Small intestine (tissue), 7 donors: ENCODE data around the gene INSRR. TPM values are rescaled to one million over a fixed set of nuclear protein-coding genes. Genes with fewer than 3 reads are reported as not detected.

Experiments
- DNase-seq, 2 donors: peaks; one replicate each; pipeline versions ENCODE4 v3.0.0 to v3.0.0-alpha.2; 2013
- FAIRE-seq: peaks from 2 replicates; lab custom pipeline; 2012; peaks lifted over from hg19 to GRCh38; lab: Jason Lieb, UNC
- H3K27ac ChIP-seq, 3 donors: one replicate each; pipeline ENCODE4 v1.5.1; 2013; ENCODE audit warnings: low read length in 2 of 3, mild to moderate bottlenecking in 2 of 3, control low read depth in 1 of 3, inconsistent platforms in 1 of 3, low read depth in 1 of 3, moderate library complexity in 1 of 3
- H3K27me3 ChIP-seq, 3 donors: one replicate each; pipeline ENCODE4 v1.6.1; 2013; ENCODE audit warnings: low read length in 3 of 3, inconsistent platforms in 1 of 3; ENCODE audit not compliant: control insufficient read depth in 3 of 3, insufficient read depth in 3 of 3
- H3K36me3 ChIP-seq, 3 donors: one replicate each; pipeline ENCODE4 v1.6.1; 2013; ENCODE audit warnings: low read length in 3 of 3, inconsistent platforms in 1 of 3, low read depth in 1 of 3, mild to moderate bottlenecking in 1 of 3, moderate library complexity in 1 of 3; ENCODE audit not compliant: control insufficient read depth in 3 of 3, insufficient read depth in 2 of 3
- H3K4me1 ChIP-seq, 3 donors: one replicate each; pipeline ENCODE4 v1.6.1; 2013; ENCODE audit warnings: low read length in 2 of 3, inconsistent platforms in 1 of 3, low read depth in 1 of 3, mild to moderate bottlenecking in 1 of 3, moderate library complexity in 1 of 3; ENCODE audit not compliant: control insufficient read depth in 3 of 3, insufficient read depth in 2 of 3
- H3K4me3 ChIP-seq, 3 donors: one replicate each; pipeline ENCODE4 v1.5.1; 2013; ENCODE audit warnings: low read length in 3 of 3, control low read depth in 1 of 3, inconsistent platforms in 1 of 3, low read depth in 1 of 3, mild to moderate bottlenecking in 1 of 3, moderate library complexity in 1 of 3
- H3K9me3 ChIP-seq, 2 donors: one replicate each; pipeline ENCODE4 v1.6.1; 2013; ENCODE audit warnings: low read depth in 1 of 2, low read length in 1 of 2; ENCODE audit not compliant: control insufficient read depth in 2 of 2, insufficient read depth in 1 of 2
- WGBS, 3 donors: extraction: QIAGEN DNeasy Blood & Tissue Kit; methylation state at CpG; one replicate each; pipeline ENCODE4 v1.1.7; 2013; 5-methylcytosine and 5-hydroxymethylcytosine counted together
- polyA plus RNA-seq, 4 donors: library from polyadenylated mRNA; stranded (reverse) in 3 of 4; unstranded in 1 of 4; fragments of 200-250 nt in 3 of 4; fragments of 120-200 nt in 1 of 4; gene quantifications; one replicate each; pipeline versions ENCODE4 v1.2.1 to v1.2.3, GENCODE V29; 2013
- donor health status: healthy with polysubstance abuse.
- donor health status: control.
- donor health status: control.
- donor health status: Bipolar disorder and iron deficiency.
- donor health status: healthy.

INSRR gene
- polyA plus RNA-seq, 4 donors = 0.01 to 0.04 TPM; not detected in 2

DNA sequence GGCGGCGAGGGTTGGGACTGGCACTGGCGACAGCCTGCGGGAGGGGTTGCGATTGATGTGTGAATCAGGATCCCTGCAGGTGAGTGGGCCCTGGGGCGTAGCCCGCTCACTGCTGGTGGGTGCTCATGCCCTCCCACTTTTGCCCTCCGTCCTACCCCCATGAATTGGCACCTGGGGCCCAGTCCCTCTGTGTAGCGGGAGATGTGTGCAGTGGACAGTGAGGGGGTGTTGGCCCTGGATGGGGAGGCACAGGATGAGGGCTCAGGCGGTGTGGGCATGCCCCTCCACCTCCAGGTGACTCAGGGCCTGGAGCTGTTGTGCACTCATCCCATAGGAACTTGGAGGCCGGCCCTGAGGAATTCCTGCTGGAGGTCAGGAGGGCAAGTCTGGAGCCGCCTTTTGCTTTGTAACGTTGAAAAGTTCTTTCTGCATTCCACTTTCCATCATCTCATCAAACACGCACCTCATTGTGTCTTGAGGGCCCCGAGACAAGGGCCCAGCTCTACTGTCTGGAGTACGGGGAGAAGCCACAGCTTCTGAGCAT lies 37.6 kb upstream of the INSRR start:
- Histone ChIP-seq H3K36me3 (peaks cover 0 to 4% (median 0%) of the 10 kb centered on the region in 3 donors), H3K27ac (peak overlapping the region in 1 of 3 donors; percentile 55), H3K9me3 (peaks cover 0 to 2% of the 10 kb centered on the region in 2 donors), H3K4me1 (peaks cover 0 to 15% (median 0%) of the 10 kb centered on the region in 3 donors), H3K4me3 (no peak overlapping the region), H3K27me3 (peaks cover 2 to 72% (median 3%) of the 10 kb centered on the region in 3 donors)
- FAIRE-seq (no peak), DNase-seq (no peak)
- WGBS, 3 donors = 76 to 80% (median 78%) methylated on average over 16 of the region's 16 CpGs

DNA sequence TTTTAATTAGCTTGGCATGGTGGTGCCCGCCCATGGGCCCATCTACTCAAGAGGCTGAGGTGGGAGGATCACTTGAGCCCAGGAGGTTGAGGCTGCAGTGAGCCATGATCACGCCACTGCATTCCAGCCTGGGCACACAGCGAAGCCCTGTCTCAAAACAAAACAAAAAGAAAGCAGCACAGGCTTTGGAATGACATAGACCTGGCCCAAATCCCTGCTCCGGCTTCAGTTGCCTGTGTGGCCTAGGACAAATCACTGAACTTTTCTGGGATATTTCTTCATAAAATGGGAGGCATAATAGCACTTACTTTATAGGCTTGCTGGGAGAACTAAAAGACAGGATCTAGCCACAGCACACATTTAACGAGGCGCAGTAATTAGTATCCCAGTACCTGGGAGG lies 37.0 kb upstream of the INSRR start:
- H3K9me3 ChIP-seq = peaks cover 0 to 2% of the 10 kb centered on the region in 2 donors
- DNase-seq (no peak), FAIRE-seq (no peak)
- H3K4me1 ChIP-seq = peaks cover 0 to 15% (median 0%) of the 10 kb centered on the region in 3 donors
- no peak overlapping the region for H3K4me3 ChIP-seq
- peaks cover 2 to 72% (median 3%) of the 10 kb centered on the region in 3 donors for H3K27me3 ChIP-seq
- WGBS, 3 donors = 83 to 94% (median 91%) methylated on average over 6 of the region's 6 CpGs
- H3K27ac ChIP-seq = peak overlapping the region in 1 of 3 donors; percentile 30
- H3K36me3 ChIP-seq = peaks cover 0 to 4% (median 0%) of the 10 kb centered on the region in 3 donors

DNA sequence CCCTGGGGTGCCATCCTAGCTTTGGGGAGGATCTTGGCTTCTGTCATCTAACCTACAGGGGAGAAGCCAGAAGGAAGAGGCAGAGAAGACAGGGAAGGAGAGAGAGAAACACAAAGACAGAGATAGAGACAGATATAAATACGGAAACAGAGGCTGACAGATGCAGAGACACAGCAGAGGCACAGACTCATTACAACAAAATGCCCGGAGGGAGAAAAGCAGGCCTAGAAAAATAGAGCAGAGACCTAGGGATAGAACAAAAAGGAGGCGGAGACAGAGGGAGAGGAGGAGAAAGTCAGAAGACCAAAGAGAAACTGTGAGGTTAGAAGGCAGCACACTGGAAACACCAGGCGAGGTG lies 36.5 kb upstream of the INSRR start:
- Histone ChIP-seq H3K27ac (peak overlapping the region in 1 of 3 donors; percentile 86), H3K27me3 (peaks cover 2 to 69% (median 3%) of the 10 kb centered on the region in 3 donors), H3K4me1 (peaks cover 0 to 10% (median 0%) of the 10 kb centered on the region in 3 donors), H3K4me3 (no peak overlapping the region), H3K36me3 (peaks cover 0 to 4% (median 0%) of the 10 kb centered on the region in 3 donors), H3K9me3 (peaks cover 0 to 2% of the 10 kb centered on the region in 2 donors)
- FAIRE-seq (no peak), DNase-seq (no peak)
- WGBS, 3 donors = 71 to 85% (median 73%) methylated on average over 4 of the region's 4 CpGs

DNA sequence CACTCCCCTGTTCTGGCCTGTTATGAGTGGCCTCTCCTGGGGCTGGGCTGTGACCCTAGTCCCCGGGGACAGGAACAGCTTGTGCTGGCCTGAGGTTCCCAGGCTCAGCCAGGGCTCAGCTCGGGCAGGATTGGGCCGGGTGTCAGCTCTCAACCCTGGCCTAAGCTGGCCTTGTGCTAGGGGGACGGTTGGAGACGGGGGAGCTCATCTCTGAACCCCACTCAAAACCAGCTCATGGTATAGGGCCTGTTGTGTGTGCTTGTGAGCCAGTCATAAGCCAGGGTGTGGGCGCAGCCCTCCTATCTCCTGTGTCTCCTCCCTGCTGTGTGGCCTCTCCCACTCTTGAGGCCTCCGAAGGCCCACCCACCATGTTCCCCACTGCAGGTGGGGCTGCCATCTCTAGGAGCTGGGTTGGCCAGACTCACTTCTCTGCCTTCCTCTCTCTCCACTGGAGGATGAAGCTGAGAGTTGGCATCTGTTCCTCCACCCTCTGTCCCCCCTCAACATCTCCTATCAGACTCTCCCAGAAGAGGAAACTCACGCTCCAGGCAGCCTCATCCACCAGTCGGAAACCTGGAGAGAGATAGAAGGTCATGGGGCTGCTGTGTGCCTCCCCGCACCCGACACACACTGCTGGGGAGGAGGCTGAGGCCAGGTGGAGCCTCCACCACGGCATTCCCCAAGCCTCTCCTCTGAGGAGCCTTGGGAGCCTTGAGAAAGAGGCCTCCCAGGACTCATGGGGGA lies 36.0 kb upstream of the INSRR start:
- H3K4me3 ChIP-seq = peak overlapping the region in 1 of 3 donors; percentile 49
- 57 to 85% (median 74%) methylated on average over 12 of the region's 12 CpGs for WGBS, 3 donors
- FAIRE-seq (no peak), DNase-seq (no peak)
- peaks cover 0 to 4% (median 0%) of the 10 kb centered on the region in 3 donors for H3K36me3 ChIP-seq
- H3K4me1 ChIP-seq = peaks cover 0 to 8% (median 0%) of the 10 kb centered on the region in 3 donors
- peaks cover 0 to 2% of the 10 kb centered on the region in 2 donors for H3K9me3 ChIP-seq
- H3K27ac ChIP-seq = peak overlapping the region in 2 of 3 donors; percentile 75 to 86
- H3K27me3 ChIP-seq = peaks cover 2 to 67% (median 3%) of the 10 kb centered on the region in 3 donors

DNA sequence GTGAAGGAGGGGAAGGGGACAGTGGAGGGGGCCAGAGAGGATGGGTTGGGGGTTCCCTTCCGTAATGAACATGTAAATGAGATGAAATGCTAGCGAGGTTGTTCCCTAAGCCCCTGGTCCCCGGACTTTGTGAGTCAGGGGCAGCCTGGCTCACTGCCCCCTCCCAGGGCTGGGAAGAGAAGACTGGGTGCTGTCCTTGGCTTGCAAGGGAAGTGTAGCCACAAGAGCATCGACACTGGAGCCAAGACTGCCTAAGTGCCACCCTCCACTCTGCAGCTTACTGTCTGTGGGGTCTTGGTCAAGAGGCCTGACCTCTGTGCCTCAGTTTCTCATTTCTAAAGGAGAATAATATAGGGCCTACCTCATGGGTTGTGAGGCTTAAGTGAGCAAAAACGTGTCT lies 35.1 kb upstream of the INSRR start:
- Histone ChIP-seq H3K9me3 (peaks cover 0 to 2% of the 10 kb centered on the region in 2 donors), H3K27ac (peak overlapping the region; percentile 53 to 86 (median 75)), H3K36me3 (peaks cover 0 to 4% (median 0%) of the 10 kb centered on the region in 3 donors), H3K4me3 (peak overlapping the region in 1 of 3 donors; percentile 49), H3K4me1 (peaks cover 0 to 8% (median 0%) of the 10 kb centered on the region in 3 donors), H3K27me3 (peaks cover 2 to 64% (median 3%) of the 10 kb centered on the region in 3 donors)
- DNase-seq (no peak), FAIRE-seq (no peak)
- WGBS, 3 donors = 30 to 41% (median 32%) methylated on average over 5 of the region's 5 CpGs

DNA sequence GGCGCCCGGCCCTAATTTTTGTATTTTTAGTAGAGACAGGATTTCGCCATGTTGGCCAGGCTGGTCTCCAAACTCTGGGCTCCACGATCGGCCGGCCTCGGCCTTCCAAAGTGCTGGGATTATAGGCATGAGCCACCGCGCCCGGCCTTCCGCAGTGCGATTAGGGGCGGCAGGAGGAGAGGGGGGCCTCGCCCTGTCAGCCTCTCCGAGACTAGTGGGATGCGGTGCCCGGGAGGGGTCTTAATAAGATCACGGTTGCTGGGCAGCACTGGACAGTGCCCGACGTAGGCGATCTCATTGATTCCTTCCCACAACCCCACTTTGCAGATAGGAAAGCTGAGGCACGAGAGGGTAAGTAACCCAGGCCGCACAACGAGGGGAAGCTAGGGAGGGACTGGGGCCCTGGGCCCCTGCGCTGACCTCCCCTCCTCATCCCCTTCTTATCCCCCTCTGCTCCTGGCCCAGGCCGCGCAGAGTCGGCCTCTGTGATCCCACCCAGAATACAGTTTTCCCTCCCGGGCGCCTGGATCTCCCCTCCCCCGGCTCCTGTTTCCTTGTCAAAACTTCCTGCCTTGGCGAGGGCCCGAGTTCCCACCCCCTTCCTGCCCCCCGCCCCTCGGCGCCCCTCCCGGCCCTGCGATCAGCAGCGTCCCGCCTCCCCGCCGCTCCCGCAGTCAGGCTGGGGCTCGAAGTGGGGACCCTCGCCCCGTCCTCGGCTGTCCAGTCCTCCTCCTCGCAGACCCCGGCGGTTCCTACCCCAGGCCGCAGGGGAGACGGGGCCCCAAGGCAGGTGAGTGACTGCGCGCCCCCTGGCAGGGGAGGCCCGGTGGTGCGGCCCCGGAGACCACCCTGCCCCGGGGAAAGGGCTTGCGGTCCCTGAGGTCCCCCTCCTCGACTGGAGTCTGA lies 34.4 kb upstream of the INSRR start, which contains the start of gene PEAR1:
PEAR1 (plus strand) TSS at position 671 of the 906 bp plus-strand sequence. CDS start 10,209 bp downstream, outside the sequence.
- Histone ChIP-seq H3K9me3 (peaks cover 0 to 2% of the 10 kb centered on the region in 2 donors), H3K4me3 (peak within 1 kb of the TSS; percentile 8 to 49 (median 20)), H3K27me3 (peaks cover 2 to 64% (median 3%) of the 10 kb centered on the region in 3 donors), H3K36me3 (peaks cover 0 to 4% (median 0%) of the 10 kb centered on the region in 3 donors), H3K27ac (peak within 1 kb of the TSS; percentile 53 to 86 (median 75)), H3K4me1 (peaks cover 0 to 8% (median 0%) of the 10 kb centered on the region in 3 donors)
- DNase-seq (peak in 1 of 2 donors; percentile 47), FAIRE-seq (no peak)
- WGBS, 3 donors = 11 to 27% (median 14%) methylated on average over 52 to 60 of the region's 60 CpGs

DNA sequence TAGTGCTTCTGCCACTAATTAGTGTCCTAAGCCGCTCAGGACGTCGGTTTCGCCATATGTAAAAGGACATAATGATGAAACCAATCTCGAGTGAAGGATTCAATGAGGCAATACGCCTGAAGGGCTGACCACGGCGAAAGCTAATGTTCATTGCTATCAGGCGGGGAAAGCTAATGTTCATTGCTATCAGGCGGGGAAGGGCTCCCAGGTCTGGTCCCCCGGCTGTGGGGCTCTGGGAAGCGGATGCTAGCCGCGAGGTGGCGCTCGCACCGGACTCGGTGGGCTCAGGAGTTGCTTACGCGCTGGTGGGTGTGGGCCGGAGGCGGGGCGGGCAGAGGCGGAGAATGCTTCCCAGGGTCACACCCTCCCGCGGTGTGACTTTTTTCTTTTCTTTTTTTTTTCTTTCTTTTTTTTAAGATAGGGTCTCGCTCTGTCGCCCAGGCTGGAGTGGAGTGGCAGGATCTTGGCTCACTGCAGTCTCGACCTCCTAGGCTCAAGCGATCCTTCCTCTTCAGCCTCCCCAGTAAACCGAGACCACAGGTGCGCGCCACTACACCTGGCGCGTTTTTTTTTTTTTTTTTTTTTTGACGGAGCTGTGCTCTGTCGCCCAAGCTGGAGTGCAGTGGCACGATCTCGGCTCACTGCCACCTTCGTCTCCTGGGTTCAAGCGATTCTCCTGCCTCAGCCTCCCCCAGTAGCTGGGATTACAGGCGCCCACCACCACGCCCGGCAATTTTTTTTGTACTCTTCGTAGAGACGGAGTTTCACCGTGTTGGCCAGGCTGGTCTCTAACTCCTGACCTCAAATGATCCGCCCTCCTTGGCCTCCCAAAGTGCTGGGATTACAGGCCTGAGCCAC lies 33.5 kb upstream of the INSRR start:
- Histone ChIP-seq H3K27ac (no peak overlapping the region), H3K36me3 (peaks cover 0 to 4% (median 0%) of the 10 kb centered on the region in 3 donors), H3K9me3 (peaks cover 0 to 2% of the 10 kb centered on the region in 2 donors), H3K4me1 (peaks cover 0 to 8% (median 0%) of the 10 kb centered on the region in 3 donors), H3K4me3 (peak overlapping the region in 1 of 3 donors; percentile 3), H3K27me3 (peaks cover 2 to 68% (median 3%) of the 10 kb centered on the region in 3 donors)
- WGBS, 3 donors = 3 to 9% (median 8%) methylated on average over 43 to 48 of the region's 48 CpGs
- FAIRE-seq (no peak), DNase-seq (peak; percentile 85 to 95)
